GM12873 (cell line): ENCODE results near the gene MTUS2.

ENCODE experiments used
- TF ChIP-seq, protein P1 (sequence below): IDR thresholded peaks from 2 replicates; pipeline ENCODE4 v1.5.1; 2012; ENCODE audit warnings: low read depth, mild to moderate bottlenecking, moderate library complexity, low read length, control low read depth; ENCODE audit not compliant: insufficient read depth; ENCODE audit errors: missing control alignments

The MTUS2 gene

DNA sequence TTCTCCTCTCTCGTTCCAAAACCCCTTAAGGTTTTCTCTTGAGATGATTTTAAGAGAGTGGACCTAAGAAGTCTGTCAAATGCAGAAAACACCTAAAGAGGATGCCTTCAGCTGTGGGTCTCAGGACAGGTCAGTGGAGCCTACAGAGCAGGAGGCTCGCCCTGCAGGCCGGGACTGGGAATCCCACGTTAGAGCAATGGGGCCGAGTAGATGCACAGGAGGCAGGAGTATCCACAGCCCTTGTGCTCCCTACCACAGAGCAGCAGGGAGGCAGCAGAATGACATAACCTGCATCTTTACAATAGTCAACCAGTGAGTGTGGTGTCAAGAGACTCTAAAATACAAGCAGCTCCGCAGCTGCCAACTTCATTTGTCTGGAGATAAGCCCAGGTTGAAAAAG lies 229.4 kb downstream of the MTUS2 start:
- TF ChIP-seq, protein P1, sequence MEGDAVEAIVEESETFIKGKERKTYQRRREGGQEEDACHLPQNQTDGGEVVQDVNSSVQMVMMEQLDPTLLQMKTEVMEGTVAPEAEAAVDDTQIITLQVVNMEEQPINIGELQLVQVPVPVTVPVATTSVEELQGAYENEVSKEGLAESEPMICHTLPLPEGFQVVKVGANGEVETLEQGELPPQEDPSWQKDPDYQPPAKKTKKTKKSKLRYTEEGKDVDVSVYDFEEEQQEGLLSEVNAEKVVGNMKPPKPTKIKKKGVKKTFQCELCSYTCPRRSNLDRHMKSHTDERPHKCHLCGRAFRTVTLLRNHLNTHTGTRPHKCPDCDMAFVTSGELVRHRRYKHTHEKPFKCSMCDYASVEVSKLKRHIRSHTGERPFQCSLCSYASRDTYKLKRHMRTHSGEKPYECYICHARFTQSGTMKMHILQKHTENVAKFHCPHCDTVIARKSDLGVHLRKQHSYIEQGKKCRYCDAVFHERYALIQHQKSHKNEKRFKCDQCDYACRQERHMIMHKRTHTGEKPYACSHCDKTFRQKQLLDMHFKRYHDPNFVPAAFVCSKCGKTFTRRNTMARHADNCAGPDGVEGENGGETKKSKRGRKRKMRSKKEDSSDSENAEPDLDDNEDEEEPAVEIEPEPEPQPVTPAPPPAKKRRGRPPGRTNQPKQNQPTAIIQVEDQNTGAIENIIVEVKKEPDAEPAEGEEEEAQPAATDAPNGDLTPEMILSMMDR: no peak

DNA sequence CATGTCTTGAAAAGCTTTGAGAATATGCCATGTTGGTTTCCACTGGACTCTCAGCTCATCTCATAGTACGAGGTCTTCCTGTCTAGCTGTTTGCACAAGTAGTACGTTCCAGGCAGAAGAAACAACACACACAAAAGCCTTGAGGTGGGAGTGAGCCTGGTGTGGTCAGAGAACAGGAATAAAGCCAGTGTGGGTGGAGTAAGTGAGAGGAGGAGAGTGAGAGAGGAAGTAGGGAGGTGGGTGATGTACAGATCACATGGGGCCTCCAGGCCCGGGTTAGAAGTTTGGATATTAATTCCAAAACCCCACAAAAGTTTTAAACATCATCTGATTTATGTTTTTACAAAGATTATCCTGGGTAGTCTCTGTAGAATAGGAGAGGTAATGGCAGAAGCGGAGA lies 230.6 kb downstream of the MTUS2 start:
- TF ChIP-seq, protein P1: no peak

DNA sequence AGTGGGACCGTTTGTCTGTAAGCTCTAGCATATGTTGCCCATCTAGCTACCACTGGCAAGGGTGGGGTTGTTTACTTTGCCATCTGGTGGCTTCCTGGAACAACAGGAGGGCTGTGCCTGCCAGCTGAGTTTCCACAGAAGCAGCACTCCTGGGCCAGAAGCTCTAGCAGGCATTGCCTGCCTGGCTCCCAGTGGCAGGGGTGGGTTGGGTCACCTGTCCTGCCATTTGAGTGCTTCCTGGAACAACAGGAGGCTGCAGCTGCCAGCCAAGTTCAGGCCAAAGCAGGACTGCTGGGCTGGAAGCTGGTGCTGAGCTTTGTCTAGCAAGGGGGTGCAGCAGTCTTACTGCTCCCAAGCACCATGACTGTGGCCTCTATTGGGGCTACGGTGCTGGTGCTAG lies 239.7 kb downstream of the MTUS2 start:
- TF ChIP-seq, protein P1: no peak

DNA sequence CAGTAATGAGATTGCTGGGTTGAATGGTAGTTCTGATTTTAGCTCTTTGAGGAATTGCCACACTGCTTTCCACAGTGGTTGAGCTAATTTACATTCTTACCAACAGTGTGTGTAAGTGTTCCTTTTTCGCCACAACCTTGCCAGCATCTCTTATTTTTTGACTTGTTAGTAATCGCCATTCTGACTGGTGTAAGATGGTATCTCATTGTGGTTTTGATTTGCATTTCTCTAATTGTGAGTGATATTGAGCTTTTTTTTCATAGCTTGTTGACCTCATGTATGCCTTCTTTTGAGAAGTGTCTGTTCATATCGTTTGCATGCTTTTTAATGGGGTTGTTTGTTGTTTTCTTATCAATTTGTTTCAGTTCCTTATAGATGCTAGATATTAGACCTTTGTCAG lies 245.0 kb downstream of the MTUS2 start:
- TF ChIP-seq, protein P1: no peak

DNA sequence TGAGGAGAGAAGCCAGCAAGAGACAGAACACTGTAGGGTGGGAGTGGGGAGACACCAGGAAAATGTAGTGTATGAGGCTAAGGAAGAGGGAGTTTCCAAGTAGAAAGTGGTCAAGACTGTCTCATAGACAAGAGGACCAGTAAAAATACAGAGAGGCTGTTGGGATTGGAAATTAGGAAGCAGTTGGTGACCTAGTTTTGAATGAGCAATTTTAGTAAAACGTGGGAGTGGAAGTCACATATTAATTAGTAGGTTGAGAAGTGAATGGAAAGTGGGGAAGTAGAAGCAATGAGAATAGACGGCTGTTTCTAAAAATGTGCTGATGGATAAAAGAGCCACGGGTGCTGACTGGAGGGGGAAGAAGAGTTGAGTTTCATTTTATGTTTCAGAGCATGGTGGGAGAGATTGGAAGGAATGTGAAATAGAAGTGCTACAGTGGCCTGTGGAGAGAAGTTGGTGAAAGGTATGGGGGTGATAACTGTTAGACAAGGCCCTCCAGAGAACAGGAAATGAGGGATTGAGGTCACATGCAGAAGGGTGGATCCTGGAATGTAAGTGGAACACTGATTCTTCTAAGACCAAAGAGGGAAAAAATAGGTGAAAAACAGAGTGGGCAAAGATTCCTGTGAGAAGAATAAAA lies 247.3 kb downstream of the MTUS2 start:
- TF ChIP-seq, protein P1: no peak

DNA sequence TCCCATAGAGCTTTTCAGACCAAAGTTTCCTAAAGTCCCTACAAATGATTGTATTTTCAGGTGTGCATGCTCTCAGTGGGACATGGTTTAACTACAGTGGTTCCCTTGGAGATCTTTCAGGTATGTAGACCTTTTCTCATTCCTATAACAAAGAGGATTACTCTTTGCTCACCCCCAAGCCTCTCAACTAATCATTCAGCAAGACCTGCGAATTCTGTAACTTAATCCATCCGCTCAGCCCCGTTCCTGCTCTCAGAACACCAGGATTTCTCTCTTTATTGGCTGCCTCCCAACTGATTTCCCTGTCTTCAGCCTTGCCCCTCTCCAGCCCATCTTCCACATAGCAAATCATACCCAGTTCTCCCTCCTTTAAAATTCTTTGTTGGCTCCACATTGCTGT lies 253.6 kb downstream of the MTUS2 start:
- TF ChIP-seq, protein P1: no peak

DNA sequence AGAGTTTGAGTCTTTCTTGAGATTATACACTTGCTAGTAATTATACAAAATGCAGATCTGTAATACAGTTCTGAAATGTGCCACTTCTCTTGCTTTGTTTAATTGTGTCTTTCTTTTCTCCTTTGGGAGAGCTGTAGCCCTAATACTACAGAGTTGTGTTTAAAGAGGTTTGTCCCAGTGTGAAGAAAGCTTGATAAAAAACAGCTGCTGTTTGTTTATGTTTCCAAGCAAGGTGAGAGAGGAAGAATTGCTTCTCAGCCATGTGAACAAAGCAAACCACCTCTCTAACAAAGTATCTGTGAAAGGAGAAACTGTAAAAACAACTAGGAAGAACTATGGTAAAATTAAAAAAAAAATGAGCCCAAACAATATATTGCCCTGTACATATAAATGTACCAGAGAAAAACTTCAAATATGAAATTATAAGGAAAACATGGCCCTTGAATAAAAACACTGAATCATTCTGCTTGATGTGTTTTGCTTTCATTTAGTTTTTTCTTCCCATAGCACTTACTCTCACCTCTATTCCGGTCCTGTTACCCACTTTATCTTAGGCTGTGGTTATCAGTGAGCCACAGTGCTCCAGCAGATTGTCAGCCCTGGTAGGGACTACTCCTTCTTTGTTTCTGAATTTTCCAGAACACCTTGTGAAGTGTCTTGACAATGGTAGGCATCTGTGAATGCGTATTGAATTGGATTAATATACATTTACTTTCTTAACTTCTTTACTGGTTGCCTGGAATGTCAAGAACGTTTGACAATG lies 257.1 kb downstream of the MTUS2 start:
- TF ChIP-seq, protein P1: no peak
